Duodenal mucosa (tissue), 2 donors: ENCODE measurements around the gene ASTN2.
"Not testable (repeated sequence)": the region's sequence is repeated elsewhere in the genome, so short reads cannot be mapped to it uniquely, and the experiment has no call there.

ENCODE experiments used
- H3K27ac ChIP-seq: one replicate; pipeline ENCODE4 v1.7.0; 2013; ENCODE audit warnings: low read depth, low read length
- H3K27me3 ChIP-seq, 2 donors: one replicate each; pipeline ENCODE4 v1.7.0; 2013; ENCODE audit warnings: low read length in 2 of 2, control low read depth in 1 of 2; ENCODE audit not compliant: insufficient read depth in 2 of 2, control insufficient read depth in 1 of 2
- H3K36me3 ChIP-seq, 2 donors: one replicate each; pipeline ENCODE4 v1.7.0; 2013; ENCODE audit warnings: low read length in 2 of 2, control low read depth in 1 of 2; ENCODE audit not compliant: insufficient read depth in 2 of 2, control insufficient read depth in 1 of 2
- H3K4me1 ChIP-seq, 2 donors: one replicate each; pipeline ENCODE4 v1.7.0; 2013; ENCODE audit warnings: low read length in 2 of 2, control low read depth in 1 of 2; ENCODE audit not compliant: insufficient read depth in 2 of 2, control insufficient read depth in 1 of 2
- H3K4me3 ChIP-seq, 2 donors: one replicate each; pipeline ENCODE4 v1.7.0; 2013; ENCODE audit warnings: low read length in 2 of 2, low read depth in 1 of 2
- H3K9ac ChIP-seq, 2 donors: one replicate each; pipeline ENCODE4 v1.7.0; 2013; ENCODE audit warnings: low read length in 2 of 2, low read depth in 1 of 2
- H3K9me3 ChIP-seq, 2 donors: one replicate each; pipeline ENCODE4 v1.7.0; 2013; ENCODE audit warnings: low read length in 2 of 2, control low read depth in 1 of 2; ENCODE audit not compliant: control insufficient read depth in 1 of 2

ASTN2 gene

GRCh38 chr9:116935149-116935897, 479.5 kb downstream of the ASTN2 start:
- Histone ChIP-seq H3K27me3 (no peaks in the 10 kb centered on the region), H3K4me3 (no peak overlapping the region), H3K9me3 (no peaks in the 10 kb centered on the region), H3K9ac (no peak overlapping the region), H3K36me3 (no peaks in the 10 kb centered on the region), H3K4me1 (no peaks in the 10 kb centered on the region), H3K27ac (no peak overlapping the region)

- Histone ChIP-seq H3K9ac (no peak overlapping the region), H3K4me1 (no peaks in the 10 kb centered on the region), H3K4me3 (no peak overlapping the region), H3K27ac (no peak overlapping the region), H3K9me3 (no peaks in the 10 kb centered on the region), H3K36me3 (no peaks in the 10 kb centered on the region), H3K27me3 (no peaks in the 10 kb centered on the region)
Measured at GRCh38 chr9:116934131-116934530, 480.7 kb downstream of the ASTN2 start.

GRCh38 chr9:116933251-116933650, 481.6 kb downstream of the ASTN2 start:
- Histone ChIP-seq H3K36me3 (no peaks in the 10 kb centered on the region), H3K9ac (no peak overlapping the region), H3K9me3 (no peaks in the 10 kb centered on the region), H3K4me3 (no peak overlapping the region), H3K4me1 (no peaks in the 10 kb centered on the region), H3K27ac (no peak overlapping the region), H3K27me3 (no peaks in the 10 kb centered on the region)

- Histone ChIP-seq H3K4me3 (no peak overlapping the region), H3K9me3 (no peaks in the 10 kb centered on the region), H3K9ac (no peak overlapping the region), H3K27me3 (no peaks in the 10 kb centered on the region), H3K4me1 (no peaks in the 10 kb centered on the region), H3K27ac (no peak overlapping the region), H3K36me3 (no peaks in the 10 kb centered on the region)
Measured at GRCh38 chr9:116929621-116930020, 485.2 kb downstream of the ASTN2 start.

- Histone ChIP-seq H3K27me3 (no peaks in the 10 kb centered on the region), H3K4me1 (no peaks in the 10 kb centered on the region), H3K9ac (no peak overlapping the region), H3K4me3 (no peak overlapping the region), H3K36me3 (no peaks in the 10 kb centered on the region), H3K27ac (no peak overlapping the region), H3K9me3 (no peaks in the 10 kb centered on the region)
Measured at GRCh38 chr9:116928884-116929283, 486.0 kb downstream of the ASTN2 start.

GRCh38 chr9:116928289-116928688, 486.6 kb downstream of the ASTN2 start:
- H3K4me3 ChIP-seq = no peak overlapping the region
- H3K9ac ChIP-seq = no peak overlapping the region
- H3K36me3 ChIP-seq = no peaks in the 10 kb centered on the region
- H3K27me3 ChIP-seq = no peaks in the 10 kb centered on the region
- H3K9me3 ChIP-seq = no peaks in the 10 kb centered on the region
- H3K27ac ChIP-seq = no peak overlapping the region
- H3K4me1 ChIP-seq = no peaks in the 10 kb centered on the region

GRCh38 chr9:116927726-116928125, 487.1 kb downstream of the ASTN2 start:
- Histone ChIP-seq H3K9ac (no peak overlapping the region), H3K4me3 (no peak overlapping the region), H3K27me3 (no peaks in the 10 kb centered on the region), H3K4me1 (no peaks in the 10 kb centered on the region), H3K36me3 (no peaks in the 10 kb centered on the region), H3K27ac (no peak overlapping the region), H3K9me3 (no peaks in the 10 kb centered on the region)

- no peaks in the 10 kb centered on the region for H3K27me3 ChIP-seq
- no peaks in the 10 kb centered on the region for H3K36me3 ChIP-seq
- H3K27ac ChIP-seq = no peak overlapping the region
- no peak overlapping the region for H3K9ac ChIP-seq
- no peak overlapping the region for H3K4me3 ChIP-seq
- no peaks in the 10 kb centered on the region for H3K4me1 ChIP-seq
- H3K9me3 ChIP-seq = no peaks in the 10 kb centered on the region
Measured at GRCh38 chr9:116925121-116925520, 489.7 kb downstream of the ASTN2 start.

- Histone ChIP-seq H3K4me3 (no peak overlapping the region), H3K9me3 (no peaks in the 10 kb centered on the region), H3K27ac (no peak overlapping the region), H3K4me1 (no peaks in the 10 kb centered on the region), H3K36me3 (no peaks in the 10 kb centered on the region), H3K9ac (no peak overlapping the region), H3K27me3 (no peaks in the 10 kb centered on the region)
Measured at GRCh38 chr9:116924462-116925110, 490.3 kb downstream of the ASTN2 start.

- not testable (repeated sequence) for H3K27me3 ChIP-seq, H3K9ac ChIP-seq, H3K4me3 ChIP-seq, H3K27ac ChIP-seq, H3K9me3 ChIP-seq, H3K4me1 ChIP-seq, H3K36me3 ChIP-seq
Measured at GRCh38 chr9:116917895-116918508, 496.9 kb downstream of the ASTN2 start.
